Measurements from ENCODE around the gene IFNA6.
"Not testable (repeated sequence)": the region's sequence is repeated elsewhere in the genome, so short reads cannot be mapped to it uniquely, and the experiment has no call there.

IFNA6 gene

DNA sequence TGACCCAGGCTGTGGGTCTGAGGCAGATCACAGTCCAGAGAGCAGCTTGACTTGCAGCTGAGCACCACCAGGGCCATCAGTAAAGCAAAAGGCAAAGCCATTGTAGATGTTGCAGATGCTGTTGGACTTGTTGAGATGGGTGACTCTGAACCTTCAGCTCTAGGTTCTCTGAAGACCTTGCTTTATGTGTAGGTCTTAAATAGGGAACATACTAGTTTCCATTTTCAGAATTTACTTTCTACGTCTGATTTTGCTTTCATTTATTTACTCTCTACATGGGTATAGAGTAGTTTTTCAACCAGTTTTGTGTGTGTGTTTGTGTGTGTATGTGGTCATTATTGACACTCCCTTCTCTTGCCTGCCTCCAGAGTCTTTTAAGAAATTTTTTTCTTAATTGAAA is at the start of gene IFNA6:
TSS of gene IFNA6 (minus strand) at position 101 of the 400 bp plus-strand sequence. CDS start at position 101, 0 bp downstream.
- no peak for DNase-seq (ENCODE audit: low read depth)

DNA sequence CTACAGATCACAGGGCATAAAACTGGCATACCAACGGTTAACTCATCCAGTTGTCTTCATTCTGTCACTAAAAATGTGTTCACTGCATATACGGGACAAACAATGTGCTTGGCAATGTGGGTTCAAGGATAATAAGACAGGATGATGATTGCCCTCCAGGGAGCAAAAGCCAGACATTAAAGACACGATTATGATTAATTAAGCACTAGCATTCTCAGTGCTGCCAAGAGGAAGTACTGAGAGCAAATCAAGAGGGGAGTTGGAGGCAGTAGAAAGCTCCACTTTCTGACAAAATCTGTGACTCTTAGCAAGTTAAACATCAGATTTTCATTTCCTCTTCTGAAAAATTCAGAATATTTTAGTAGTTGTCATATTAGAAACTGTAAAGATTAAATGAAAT is 49.3 kb upstream of the IFNA6 start:
- DNase-seq (ENCODE audit: low read depth) = no peak

DNA sequence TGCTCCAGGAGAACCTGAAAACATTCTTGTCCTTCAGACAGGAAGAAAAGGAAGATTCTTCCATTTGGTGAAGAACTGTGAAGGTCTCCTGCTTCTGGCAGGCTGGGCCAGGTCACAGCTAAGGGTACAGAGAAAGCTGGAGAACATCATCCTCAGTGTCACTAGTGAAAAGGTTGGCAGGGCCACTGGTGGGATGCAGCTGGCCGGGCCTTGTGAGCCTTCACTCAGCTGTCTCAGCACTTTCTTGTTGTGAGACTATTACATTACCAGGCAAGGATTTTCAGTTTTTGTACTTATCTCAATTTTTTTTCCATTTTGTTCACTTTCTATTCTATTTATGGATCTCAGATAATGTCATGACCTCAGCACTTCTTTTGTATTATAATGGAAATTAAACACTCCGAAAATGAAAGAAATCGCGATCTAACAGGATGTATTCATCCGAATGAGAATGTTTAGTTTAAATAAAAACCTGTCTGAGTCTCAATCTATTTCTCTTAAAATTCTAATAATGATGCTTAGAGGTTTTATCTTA is 48.3 kb upstream of the IFNA6 start:
- no peak for DNase-seq (ENCODE audit: low read depth)

DNA sequence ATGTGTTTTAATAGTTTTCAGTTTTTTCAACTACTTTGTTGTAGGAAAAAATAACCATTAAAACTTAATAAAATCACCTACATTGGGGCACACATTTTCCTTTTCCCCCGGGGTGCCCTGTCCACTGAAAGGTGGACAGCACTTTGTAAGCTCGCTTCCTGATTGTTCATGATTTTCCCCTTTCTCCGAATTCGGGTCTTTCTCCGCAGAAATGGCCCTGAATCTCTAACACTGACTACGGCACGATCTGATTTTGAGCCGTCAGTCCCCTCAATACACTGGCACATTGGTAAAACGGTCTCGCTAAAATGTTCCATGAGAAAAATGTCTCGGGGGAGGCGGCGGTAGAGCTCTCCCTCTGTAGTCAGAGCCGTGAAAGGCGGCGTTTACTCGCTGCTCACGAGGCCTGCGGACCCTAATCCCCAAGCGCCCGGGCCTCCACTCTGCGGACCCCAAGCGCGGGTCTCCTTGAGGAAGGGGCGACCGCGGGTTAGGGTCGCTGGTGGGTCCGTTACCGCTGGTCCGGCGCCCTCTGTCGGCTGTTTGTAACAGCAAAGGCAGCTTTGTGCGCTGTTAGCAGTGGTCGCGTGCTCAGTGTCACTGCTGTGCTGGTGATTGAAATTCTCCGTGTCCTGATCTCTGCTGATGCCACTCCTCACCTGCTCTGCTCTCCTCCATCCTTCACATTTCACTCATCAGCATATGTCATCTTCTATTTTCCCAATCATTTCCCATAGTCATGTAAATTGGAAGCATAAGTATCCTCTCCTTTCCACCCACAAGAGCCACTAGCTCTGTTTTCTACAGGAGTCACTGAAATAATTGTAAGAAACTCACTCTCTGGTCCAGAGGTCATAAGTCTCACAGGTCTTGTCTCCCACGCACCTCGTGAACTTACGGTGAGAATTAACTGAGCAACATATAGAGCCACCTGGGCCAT is 45.4 kb upstream of the IFNA6 start:
- peak; percentile 57 for DNase-seq (ENCODE audit: low read depth)

DNA sequence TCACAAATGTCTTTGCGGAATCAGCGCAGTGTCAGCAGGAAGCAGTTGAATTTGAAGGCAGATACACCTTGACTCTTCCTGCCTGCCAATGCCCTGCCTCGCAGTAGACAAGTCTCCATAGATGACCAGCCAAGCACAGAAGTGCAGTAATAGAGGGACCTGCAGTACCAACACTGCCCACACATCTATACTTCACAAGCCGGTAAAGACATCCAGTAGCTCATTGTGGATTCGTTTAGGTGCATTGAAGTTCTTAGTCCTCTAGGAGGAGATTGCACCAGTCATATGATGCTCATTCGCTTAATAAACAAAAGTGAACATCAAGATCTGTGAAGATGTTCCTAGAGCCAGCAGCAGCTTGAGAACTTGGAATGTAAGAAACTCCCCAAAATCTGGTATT is 41.6 kb upstream of the IFNA6 start:
- DNase-seq (ENCODE audit: low read depth) = no peak

DNA sequence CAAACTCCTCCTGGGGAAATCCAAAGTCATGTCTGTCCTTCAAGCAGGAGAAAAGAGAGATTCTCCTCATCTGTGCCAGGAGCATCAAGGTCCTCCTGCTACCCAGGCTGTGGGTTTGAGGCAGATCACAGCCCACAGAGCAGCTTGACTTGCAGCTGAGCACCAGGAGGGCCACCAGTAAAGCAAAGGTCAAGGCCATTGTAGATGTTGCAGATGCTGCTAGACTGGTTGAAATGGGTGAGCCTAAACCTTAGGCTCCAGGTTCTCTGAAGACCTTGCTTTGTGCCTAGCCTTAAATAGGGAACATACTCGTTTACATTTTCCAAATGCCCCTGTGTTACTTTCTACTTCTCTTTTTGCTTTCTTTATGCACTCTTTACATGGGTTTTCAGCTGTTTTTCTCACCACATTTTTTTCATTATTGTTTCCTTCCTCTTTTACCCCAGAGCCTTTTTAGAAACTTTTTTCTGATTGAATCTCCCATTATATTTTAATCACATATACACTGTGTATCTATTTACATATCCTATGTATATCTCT is 34.5 kb upstream of the IFNA6 start, which contains the start of gene IFNA2:
TSS of gene IFNA2 (minus strand) at position 268 of the 540 bp plus-strand sequence. CDS start at position 199, 69 bp downstream.
- DNase-seq (ENCODE audit: low read depth) = no peak

DNA sequence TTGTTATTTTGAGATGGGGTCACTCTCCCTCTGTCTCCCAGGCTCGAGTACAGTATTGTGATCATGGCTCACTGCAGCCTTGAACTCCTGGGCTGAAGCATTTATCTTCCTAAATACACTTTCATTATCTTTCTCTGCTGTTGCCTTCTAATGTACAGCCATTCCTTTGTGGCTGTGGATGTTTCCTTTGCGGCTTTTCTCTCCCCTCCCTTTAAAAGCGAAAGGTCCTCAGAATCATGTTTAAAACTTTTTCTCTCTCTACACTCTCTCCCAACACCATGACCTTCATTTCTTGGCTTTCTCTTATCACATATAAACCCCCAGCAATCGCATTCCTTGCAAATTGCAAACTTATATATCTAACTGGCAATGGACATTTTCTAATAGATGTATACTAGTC is 32.9 kb upstream of the IFNA6 start:
- DNase-seq (ENCODE audit: low read depth) = no peak

DNA sequence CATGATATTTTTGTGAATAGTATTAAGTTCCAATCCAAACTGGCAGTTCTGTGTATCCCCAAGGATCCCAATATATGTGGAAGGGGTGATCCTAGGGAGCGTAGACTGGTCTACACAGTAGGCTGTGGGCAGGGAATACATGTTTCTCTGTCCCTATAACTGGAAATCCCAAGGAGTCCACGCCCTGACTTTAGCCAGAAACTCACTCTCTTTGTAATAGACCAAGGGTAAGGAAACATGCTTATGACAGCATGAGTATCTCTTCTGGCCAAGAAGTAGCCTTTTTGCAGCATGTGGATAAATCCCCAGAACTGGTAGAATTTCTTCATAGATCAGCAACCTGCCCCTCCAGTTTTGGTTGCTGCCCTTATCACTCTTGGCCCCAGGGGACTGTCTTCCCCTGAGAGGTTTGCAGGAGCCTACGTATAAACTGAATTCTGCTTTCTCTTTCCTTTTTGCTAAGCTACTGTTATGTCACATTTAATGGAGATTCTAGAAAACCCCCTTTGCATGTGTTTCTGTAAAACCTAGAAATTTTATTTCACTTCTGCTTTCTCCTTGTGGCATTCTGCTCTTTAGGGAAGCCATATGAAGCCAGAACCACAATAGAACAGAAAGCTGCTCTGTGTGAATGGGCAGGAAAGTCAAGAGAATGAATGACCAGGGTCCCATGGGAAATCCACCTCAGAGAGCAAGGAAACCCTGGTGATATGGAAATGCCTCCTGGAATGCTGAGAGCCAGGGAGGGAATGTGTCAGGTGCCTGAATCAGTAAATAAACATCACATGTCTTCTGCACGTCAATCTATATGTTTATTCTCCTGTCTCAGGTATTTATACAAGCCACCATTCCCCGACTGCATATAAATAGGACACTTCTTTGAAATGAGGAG is 31.0 kb upstream of the IFNA6 start:
- no peak for DNase-seq (ENCODE audit: low read depth)

DNA sequence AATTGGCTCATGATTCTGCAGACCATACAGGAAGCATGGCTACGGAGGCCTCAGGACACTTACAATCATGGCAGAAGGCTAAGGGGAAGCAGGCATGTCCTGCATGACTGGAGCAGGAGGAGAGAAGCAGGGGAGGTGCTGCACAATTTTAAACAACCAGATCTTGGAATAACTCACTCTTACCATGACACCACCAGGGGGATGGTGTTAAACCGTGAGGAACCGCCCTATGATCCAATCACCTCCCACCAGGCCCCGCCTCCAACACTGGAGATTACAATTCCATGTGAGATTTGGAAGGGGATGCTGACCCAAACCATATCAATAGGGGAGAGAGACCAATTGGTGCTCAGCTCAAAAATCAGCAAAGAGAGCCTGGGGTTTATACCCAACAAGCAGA is 20.8 kb upstream of the IFNA6 start:
- DNase-seq (ENCODE audit: low read depth) = not testable (repeated sequence)

DNA sequence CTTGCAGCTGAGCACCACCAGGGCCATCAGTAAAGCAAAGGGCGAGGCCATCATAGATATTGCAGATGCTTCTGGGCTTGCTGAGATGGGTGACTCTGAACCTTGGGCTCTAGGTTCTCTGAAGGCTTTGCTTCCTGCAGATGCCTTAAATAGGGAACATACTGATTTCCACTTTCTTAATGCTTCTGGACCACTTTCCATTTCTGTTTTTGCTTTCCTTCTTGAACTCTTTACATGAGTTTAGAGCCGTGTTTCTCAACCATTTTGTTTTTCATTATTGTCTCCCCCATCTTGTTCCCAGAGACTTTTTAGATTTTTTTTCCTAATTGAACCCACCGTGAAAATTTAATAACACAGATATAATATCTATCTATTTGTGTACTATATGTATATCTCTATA is 17.3 kb upstream of the IFNA6 start, which contains the start of gene IFNA13:
TSS of gene IFNA13 (minus strand) at position 101 of the 400 bp plus-strand sequence. CDS start at position 54, 47 bp downstream.
- no peak for DNase-seq (ENCODE audit: low read depth)

DNA sequence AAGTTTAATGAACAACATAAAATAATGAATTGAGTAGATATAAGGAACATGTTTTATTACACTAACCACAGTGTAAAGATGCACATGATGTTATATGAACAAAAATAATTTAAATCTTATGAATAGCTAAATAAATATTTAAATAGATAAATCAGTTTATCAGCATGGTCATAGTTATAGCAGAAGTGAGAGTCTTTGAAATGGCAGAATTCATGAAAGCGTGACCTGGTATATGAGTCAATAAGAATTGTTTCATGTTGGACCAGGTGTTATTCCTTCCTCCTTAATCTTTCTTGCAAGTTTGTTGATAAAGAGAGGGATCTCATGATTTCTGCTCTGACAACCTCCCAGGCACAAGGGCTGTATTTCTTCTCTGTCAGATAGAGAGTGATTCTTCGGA is 16.5 kb upstream of the IFNA6 start:
- DNase-seq (ENCODE audit: low read depth) = not testable (repeated sequence)

DNA sequence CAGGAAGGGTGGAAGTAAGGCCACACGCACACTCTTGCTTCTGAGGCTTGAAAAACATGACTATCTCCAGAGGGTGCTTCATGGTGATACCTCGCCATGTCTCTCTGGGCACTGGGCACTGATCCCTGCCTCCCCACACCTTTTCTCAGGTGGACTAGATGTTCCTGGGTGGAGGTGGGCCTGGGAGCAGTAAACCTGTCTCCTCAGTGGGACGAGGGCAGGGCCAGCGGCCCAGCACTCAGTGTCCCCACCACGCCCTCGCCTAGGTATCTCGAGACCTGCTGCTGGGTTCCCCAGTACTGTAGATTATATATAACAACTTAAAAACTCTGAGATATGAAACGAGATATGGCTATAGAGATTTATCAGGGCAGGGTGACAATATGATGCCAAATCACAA is 11.6 kb upstream of the IFNA6 start:
- no peak for DNase-seq (ENCODE audit: low read depth)

DNA sequence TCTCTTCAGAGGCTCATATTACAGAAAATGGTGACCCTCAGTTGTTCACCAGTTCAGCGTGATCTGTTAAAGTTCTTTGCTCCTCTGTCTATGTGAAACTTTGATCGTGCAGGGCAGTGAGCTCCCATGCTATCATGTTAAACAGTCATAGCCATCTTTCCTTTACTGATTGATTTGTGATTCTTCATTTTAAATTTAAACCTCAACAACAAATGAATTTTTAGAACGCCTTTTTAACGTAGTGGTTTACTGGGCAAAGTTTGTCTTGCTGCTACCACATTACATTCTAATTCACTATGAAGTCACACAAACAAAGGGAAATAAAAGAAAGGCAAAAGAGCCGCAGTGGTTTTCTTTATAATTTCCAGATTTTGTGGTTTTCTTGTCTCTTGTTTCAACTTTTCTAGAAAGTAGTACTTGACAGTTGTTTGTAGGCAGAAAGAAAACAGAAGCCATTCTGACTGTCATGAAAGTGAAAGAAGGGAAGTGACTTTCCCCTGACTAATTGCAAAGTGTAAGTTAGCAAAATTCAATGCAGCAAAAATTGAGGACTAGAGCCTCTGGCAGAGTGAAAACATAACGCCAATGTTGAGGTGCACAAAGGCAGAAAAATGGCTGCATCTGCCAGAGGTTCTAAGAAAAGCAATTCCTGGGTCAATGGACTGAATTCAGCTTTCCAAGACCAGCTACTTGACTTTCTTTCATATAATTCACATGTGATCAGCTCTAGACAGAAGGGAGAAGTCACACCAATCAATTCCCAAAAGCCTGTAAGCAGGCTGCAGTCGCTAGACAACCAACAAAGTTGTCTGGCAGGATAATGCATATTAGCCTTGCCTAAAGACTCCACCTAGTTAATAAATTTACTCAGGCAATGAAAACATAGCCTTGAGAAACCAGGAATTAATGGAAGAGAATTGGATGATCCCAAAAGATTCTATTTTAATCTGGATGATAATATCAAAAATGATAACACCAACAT is 7.1 kb upstream of the IFNA6 start:
- DNase-seq (ENCODE audit: low read depth) = no peak

DNA sequence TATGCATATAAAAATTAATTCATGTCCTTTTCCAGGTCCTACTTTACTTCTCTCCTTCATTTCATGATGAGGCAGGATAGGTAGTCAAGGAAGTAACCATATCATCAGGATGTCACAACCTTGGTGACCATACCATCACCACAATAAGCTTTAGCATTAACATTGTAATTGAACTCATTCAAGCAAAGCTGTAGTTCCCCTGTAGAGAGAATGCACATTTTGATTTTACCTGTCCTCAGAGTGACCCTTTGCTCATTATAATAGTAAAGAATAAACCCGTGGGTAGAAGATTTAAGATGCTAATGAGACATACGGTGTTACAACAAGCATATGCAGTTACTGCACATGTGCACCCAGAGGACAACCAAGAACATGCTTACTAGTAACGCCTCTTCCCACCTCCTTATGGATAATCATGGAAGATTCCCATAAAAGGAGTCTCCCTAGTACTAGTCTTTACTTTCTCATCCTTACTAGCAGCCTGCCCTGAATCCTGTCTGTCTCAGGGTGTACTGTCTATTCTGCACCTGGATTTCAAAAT is 2.2 kb downstream of the IFNA6 start:
- DNase-seq (ENCODE audit: low read depth) = no peak

DNA sequence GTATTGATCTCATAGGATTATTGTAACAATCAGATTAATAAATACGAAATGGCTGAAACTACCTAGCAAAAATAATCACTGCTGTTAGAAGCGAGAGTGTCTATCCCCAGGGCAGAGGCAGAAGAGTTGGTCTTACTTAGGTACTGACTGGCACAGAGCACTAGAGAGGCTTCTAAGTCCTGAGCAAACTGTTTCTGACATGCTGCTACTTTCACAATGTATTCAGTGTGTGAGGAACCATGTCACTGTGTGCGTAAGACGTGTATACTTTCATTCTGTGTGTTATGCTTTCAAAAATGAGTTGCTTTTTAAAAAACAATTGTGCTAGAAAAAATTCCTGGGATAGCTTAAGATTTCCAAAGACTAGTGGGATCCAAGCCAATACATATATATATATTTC is 10.0 kb downstream of the IFNA6 start:
- no peak for DNase-seq (ENCODE audit: low read depth)

DNA sequence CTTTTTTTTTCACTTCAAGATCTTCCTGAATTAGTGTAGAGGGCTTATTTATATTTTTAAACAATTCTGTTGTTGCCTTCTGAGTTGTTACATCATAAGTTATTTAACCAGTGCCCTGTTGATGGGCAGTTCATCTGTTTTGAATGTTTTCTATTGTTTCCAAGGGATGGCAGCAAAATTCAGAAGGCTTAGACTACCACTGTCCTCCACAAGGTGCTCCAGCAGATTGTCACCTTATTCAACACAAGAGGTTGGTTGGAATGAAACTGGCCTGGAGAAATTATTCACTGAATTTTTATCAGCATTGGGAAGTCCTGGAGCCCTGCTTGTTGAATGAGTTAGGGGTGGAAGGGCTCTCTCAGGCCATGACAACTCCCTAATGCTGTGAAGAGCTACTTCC is 14.2 kb downstream of the IFNA6 start:
- no peak for DNase-seq (ENCODE audit: low read depth)

DNA sequence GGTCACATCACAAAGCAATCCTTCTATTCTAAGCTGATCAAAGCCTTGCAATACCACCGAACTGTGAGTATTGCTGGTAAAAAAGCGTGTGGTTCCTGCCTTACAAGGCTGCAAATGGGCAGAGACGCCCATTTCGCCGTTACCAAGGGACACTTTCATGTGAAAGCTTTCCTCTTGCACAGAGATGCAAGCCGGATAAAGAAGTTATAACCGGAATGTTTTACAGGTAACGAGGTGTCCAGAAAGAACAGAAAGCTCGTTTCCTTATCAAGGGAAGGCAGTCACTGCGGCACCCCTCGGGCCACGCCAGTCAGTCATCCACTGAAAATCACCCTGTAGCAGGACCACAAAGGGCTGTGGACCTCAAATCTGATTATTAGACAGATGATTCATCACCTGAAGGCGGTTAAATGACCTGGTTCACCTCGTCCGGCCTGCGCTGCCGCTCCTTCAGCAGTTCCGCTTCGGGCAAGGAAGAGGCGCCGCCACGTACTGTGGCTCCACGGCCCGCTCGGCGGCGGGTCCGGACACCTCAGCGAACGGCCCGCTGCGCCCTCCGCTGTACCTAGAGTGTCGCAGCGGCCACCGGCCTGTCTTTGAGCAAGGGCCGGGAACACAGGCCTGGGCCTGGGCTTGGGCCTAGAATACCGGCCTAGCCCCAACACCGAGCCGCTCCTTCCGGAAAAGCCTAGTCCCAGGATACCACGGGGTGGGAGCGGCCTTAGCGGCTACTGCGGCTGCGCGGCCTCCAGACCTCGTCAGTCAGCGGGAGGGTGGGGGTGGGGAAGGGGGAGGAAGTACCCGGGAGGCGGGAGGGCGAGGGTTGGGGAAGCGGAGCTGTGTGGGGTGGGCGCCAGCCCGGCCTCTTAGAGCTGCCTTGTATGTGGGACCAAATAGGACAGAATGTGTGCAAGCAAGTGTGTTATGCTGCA is 15.7 kb downstream of the IFNA6 start, which contains the start of gene KLHL9:
TSS of gene KLHL9 (minus strand) at position 704 of the 932 bp plus-strand sequence. CDS start at position 159, 545 bp downstream.
- peak; percentile 77 for DNase-seq (ENCODE audit: low read depth)

DNA sequence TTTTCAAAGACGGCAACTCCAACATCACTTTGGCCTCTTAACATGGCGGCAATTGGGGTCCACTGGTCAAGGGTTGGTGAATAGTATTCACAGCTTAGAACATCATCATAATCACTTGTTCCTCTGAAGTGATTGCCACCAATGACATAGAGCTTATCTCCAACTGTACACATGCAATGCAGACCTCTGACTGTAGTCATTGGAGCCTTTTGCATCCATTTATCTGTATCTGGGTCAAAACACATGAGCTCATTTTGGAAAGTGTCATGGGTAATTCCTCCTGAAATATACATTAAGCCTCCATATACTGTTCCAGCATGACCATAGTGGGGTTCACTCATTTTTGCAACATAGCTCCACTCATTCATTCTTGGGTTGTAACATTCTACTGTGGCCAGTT is 17.5 kb downstream of the IFNA6 start:
- no peak for DNase-seq (ENCODE audit: low read depth)

Measured in activated T-cell treated with anti-CD3 and anti-CD28 coated beads for 1 hour (primary cell).